GDM1 (cell line): ENCODE results near the gene MYH9.
A peak's percentile ranks its signal among the peaks of the same experiment; 100 is the strongest.

Source experiments
- DNase-seq: peaks from one replicate; lab custom pipeline; 2025; lab: John Stamatoyannopoulos, UW

MYH9 gene

GRCh38 chr22:36315325-36315724 is 72.4 kb downstream of the MYH9 start:
- DNase-seq = no peak

- no peak for DNase-seq
Measured at GRCh38 chr22:36311386-36312085, 76.2 kb downstream of the MYH9 start.

GRCh38 chr22:36308880-36309279 is 78.9 kb downstream of the MYH9 start:
- DNase-seq = no peak

GRCh38 chr22:36306227-36306626 is 81.5 kb downstream of the MYH9 start:
- DNase-seq = no peak

- DNase-seq = no peak
Measured at GRCh38 chr22:36305813-36306212, 82.0 kb downstream of the MYH9 start.

- DNase-seq = no peak
Measured at GRCh38 chr22:36304429-36304828, 83.3 kb downstream of the MYH9 start.

GRCh38 chr22:36303874-36304273 is 83.9 kb downstream of the MYH9 start:
- no peak for DNase-seq

- DNase-seq = no peak
Measured at GRCh38 chr22:36303115-36303467, 84.7 kb downstream of the MYH9 start.

GRCh38 chr22:36302439-36303114 is 85.2 kb downstream of the MYH9 start:
- DNase-seq = no peak

- no peak for DNase-seq
Measured at GRCh38 chr22:36301851-36302250, 85.9 kb downstream of the MYH9 start.

GRCh38 chr22:36301384-36301828 is 86.4 kb downstream of the MYH9 start:
- peak; percentile 22 for DNase-seq

- no peak for DNase-seq
Measured at GRCh38 chr22:36300396-36301212, 87.2 kb downstream of the MYH9 start.

GRCh38 chr22:36299911-36300310 is 87.9 kb downstream of the MYH9 start:
- DNase-seq = no peak

- no peak for DNase-seq
Measured at GRCh38 chr22:36299295-36299694, 88.5 kb downstream of the MYH9 start.

- no peak for DNase-seq
Measured at GRCh38 chr22:36298601-36299000, 89.2 kb downstream of the MYH9 start.

GRCh38 chr22:36298118-36298517 is 89.6 kb downstream of the MYH9 start:
- no peak for DNase-seq

GRCh38 chr22:36297568-36297967 is 90.2 kb downstream of the MYH9 start:
- no peak for DNase-seq

GRCh38 chr22:36296690-36297089 is 91.1 kb downstream of the MYH9 start:
- DNase-seq = no peak

GRCh38 chr22:36295247-36295646 is 92.5 kb downstream of the MYH9 start:
- no peak for DNase-seq

GRCh38 chr22:36294801-36295200 is 93.0 kb downstream of the MYH9 start:
- no peak for DNase-seq

- no peak for DNase-seq
Measured at GRCh38 chr22:36294293-36294620, 93.5 kb downstream of the MYH9 start.

- DNase-seq = no peak
Measured at GRCh38 chr22:36293606-36294292, 94.0 kb downstream of the MYH9 start.
